Ishikawa (cell line): ENCODE measurements around the gene FABP2.

ENCODE experiments used
- CEBPB ChIP-seq: IDR thresholded peaks from 2 replicates; pipeline ENCODE4 v1.6.1; 2012
- CREB1 ChIP-seq: IDR thresholded peaks from 2 replicates; pipeline ENCODE4 v1.6.1; 2012; ENCODE audit warnings: low read depth
- EGR1 ChIP-seq: IDR thresholded peaks from 2 replicates; pipeline ENCODE4 v1.6.1; 2012
- EP300 ChIP-seq: IDR thresholded peaks from 2 replicates; pipeline ENCODE4 v1.6.1; 2012; ENCODE audit warnings: borderline replicate concordance
- FOXM1 ChIP-seq: IDR thresholded peaks from 2 replicates; pipeline ENCODE4 v1.6.1; 2012; ENCODE audit warnings: low read depth, borderline replicate concordance
- MAX ChIP-seq: IDR thresholded peaks from 2 replicates; pipeline ENCODE4 v1.6.1; 2012
- NFIC ChIP-seq: IDR thresholded peaks from 2 replicates; pipeline ENCODE4 v1.6.1; 2012
- RAD21 ChIP-seq: IDR thresholded peaks from 2 replicates; pipeline ENCODE4 v1.6.1; 2012; ENCODE audit warnings: low read depth
- TAF1 ChIP-seq: IDR thresholded peaks from 2 replicates; pipeline ENCODE4 v1.6.1; 2012; ENCODE audit warnings: low read depth, mild to moderate bottlenecking
- TCF12 ChIP-seq: IDR thresholded peaks from 2 replicates; pipeline ENCODE4 v1.6.1; 2012; ENCODE audit warnings: low read depth
- TEAD4 ChIP-seq: IDR thresholded peaks from 2 replicates; pipeline ENCODE4 v1.6.1; 2012
- YY1 ChIP-seq: IDR thresholded peaks from 2 replicates; pipeline ENCODE4 v1.6.1; 2012; ENCODE audit warnings: low read depth
- ZBTB7A ChIP-seq: IDR thresholded peaks from 2 replicates; pipeline ENCODE4 v1.6.1; 2012; ENCODE audit warnings: low read depth
- TF ChIP-seq, protein P1 (sequence below): IDR thresholded peaks from 2 replicates; pipeline ENCODE4 v1.6.1; 2012
- TF ChIP-seq, protein P2 (sequence below): IDR thresholded peaks from 2 replicates; pipeline ENCODE4 v1.6.1; 2012; ENCODE audit warnings: low read depth, mild to moderate bottlenecking

The FABP2 gene

GRCh38 chr4:119317990-119318389 is 3.9 kb downstream of the FABP2 start:
- TF ChIP-seq, protein P1, sequence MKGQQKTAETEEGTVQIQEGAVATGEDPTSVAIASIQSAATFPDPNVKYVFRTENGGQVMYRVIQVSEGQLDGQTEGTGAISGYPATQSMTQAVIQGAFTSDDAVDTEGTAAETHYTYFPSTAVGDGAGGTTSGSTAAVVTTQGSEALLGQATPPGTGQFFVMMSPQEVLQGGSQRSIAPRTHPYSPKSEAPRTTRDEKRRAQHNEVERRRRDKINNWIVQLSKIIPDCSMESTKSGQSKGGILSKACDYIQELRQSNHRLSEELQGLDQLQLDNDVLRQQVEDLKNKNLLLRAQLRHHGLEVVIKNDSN = no peak
- no peak for TF ChIP-seq TCF12
- TF ChIP-seq TAF1 = no peak
- no peak for TF ChIP-seq CREB1
- TF ChIP-seq NFIC = no peak
- no peak for TF ChIP-seq RAD21
- no peak for TF ChIP-seq CEBPB
- TF ChIP-seq FOXM1 = no peak
- no peak for TF ChIP-seq EGR1
- TF ChIP-seq, protein P2, sequence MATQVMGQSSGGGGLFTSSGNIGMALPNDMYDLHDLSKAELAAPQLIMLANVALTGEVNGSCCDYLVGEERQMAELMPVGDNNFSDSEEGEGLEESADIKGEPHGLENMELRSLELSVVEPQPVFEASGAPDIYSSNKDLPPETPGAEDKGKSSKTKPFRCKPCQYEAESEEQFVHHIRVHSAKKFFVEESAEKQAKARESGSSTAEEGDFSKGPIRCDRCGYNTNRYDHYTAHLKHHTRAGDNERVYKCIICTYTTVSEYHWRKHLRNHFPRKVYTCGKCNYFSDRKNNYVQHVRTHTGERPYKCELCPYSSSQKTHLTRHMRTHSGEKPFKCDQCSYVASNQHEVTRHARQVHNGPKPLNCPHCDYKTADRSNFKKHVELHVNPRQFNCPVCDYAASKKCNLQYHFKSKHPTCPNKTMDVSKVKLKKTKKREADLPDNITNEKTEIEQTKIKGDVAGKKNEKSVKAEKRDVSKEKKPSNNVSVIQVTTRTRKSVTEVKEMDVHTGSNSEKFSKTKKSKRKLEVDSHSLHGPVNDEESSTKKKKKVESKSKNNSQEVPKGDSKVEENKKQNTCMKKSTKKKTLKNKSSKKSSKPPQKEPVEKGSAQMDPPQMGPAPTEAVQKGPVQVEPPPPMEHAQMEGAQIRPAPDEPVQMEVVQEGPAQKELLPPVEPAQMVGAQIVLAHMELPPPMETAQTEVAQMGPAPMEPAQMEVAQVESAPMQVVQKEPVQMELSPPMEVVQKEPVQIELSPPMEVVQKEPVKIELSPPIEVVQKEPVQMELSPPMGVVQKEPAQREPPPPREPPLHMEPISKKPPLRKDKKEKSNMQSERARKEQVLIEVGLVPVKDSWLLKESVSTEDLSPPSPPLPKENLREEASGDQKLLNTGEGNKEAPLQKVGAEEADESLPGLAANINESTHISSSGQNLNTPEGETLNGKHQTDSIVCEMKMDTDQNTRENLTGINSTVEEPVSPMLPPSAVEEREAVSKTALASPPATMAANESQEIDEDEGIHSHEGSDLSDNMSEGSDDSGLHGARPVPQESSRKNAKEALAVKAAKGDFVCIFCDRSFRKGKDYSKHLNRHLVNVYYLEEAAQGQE = no peak

- no peak for TF ChIP-seq ZBTB7A
- TF ChIP-seq EGR1 = no peak
- TF ChIP-seq EP300 = no peak
- no peak for TF ChIP-seq TAF1
- no peak for TF ChIP-seq TEAD4
- no peak for TF ChIP-seq NFIC
- no peak for TF ChIP-seq MAX
- TF ChIP-seq, protein P1 = no peak
These were observed 6.9 kb downstream of the FABP2 start for GRCh38 chr4:119315036-119315435.

- TF ChIP-seq EP300 (no peak), CREB1 (no peak), RAD21 (peak; percentile 68), FOXM1 (no peak), TCF12 (no peak), TEAD4 (no peak)
- TF ChIP-seq, protein P1 = no peak
These were observed 7.6 kb downstream of the FABP2 start for GRCh38 chr4:119314356-119314755.

GRCh38 chr4:119313237-119313636 is 8.7 kb downstream of the FABP2 start:
- no peak for TF ChIP-seq RAD21
- no peak for TF ChIP-seq EGR1
- no peak for TF ChIP-seq NFIC
- TF ChIP-seq, protein P1 = no peak
- TF ChIP-seq TCF12 = no peak
- TF ChIP-seq YY1 = no peak
- no peak for TF ChIP-seq TAF1
- no peak for TF ChIP-seq TEAD4
- TF ChIP-seq ZBTB7A = no peak
- no peak for TF ChIP-seq EP300
- TF ChIP-seq FOXM1 = no peak
- TF ChIP-seq, protein P2 = no peak
- TF ChIP-seq MAX = no peak
- no peak for TF ChIP-seq CREB1
- no peak for TF ChIP-seq CEBPB

DNA sequence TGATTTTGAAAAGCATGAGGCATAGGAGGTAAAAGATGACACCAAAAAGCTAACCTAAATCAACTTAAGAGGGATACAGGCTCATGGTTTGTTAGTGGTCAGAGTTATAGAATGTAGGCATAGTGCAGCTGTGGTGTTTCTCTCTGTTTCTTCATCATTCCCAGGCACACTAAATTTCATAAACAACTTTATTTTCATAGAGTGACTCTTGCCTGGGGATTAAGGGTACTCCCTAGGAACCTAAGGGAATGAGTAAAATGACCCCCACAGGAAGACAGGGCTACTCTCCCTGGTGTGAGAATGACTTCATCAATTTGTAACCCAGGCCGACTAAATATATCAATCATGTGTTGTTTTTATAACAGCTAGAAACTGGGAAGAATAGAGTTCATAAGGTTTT is 11.1 kb downstream of the FABP2 start:
- TF ChIP-seq MAX = no peak
- no peak for TF ChIP-seq FOXM1
- TF ChIP-seq, protein P1 = no peak
- TF ChIP-seq EGR1 = no peak
- no peak for TF ChIP-seq RAD21
- TF ChIP-seq ZBTB7A = no peak
- no peak for TF ChIP-seq TEAD4
- no peak for TF ChIP-seq YY1
- no peak for TF ChIP-seq TCF12
- no peak for TF ChIP-seq NFIC
- TF ChIP-seq, protein P2 = no peak
- TF ChIP-seq TAF1 = no peak
- TF ChIP-seq CREB1 = no peak
- no peak for TF ChIP-seq CEBPB
- TF ChIP-seq EP300 = no peak
